SK-N-SH treated with all-trans-retinoic acid at 6 μM for 48 hours (cell line): ENCODE results near the gene PPT2.
A peak's percentile ranks its signal among the peaks of the same experiment; 100 is the strongest.

Source experiments
- ATAC-seq: fragments of 200-7000 bp; cut with Tn5 transposase; 3 replicates; pipeline ENCODE4 v1.9.1; 2020; ENCODE audit warnings: mild to moderate bottlenecking, moderate library complexity
- ARNTL ChIP-seq: fragments of 450-650 bp; formaldehyde crosslinking; IDR thresholded peaks from 2 replicates; pipeline ENCODE4 v1.5.0; 2020; ENCODE audit warnings: low read depth, mild to moderate bottlenecking, moderate library complexity, borderline replicate concordance
- CSDC2 ChIP-seq: fragments of 250-450 bp; sonication (Bioruptor Pico); IDR thresholded peaks from 2 replicates; pipeline ENCODE4 v1.5.0; 2020; ENCODE audit warnings: mild to moderate bottlenecking, moderate library complexity
- ESRRG ChIP-seq: fragments of 250-450 bp; sonication (Bioruptor Pico); IDR thresholded peaks from 2 replicates; pipeline ENCODE4 v1.6.1; 2021; ENCODE audit warnings: mild to moderate bottlenecking
- GLIS3 ChIP-seq: fragments of 250-450 bp; sonication (Bioruptor Pico); IDR thresholded peaks from 2 replicates; pipeline ENCODE4 v1.5.0; 2020; ENCODE audit warnings: mild to moderate bottlenecking, moderate library complexity
- OSR1 ChIP-seq: fragments of 250-450 bp; sonication (Bioruptor Pico); IDR thresholded peaks from 2 replicates; pipeline ENCODE4 v1.8.0; 2022; ENCODE audit warnings: moderate library complexity, mild to moderate bottlenecking, inconsistent platforms
- PPARA ChIP-seq: fragments of 250-450 bp; sonication (Bioruptor Pico); IDR thresholded peaks from 2 replicates; pipeline ENCODE4 v1.5.0; 2020; ENCODE audit warnings: mild to moderate bottlenecking, borderline replicate concordance
- RARB ChIP-seq: fragments of 250-450 bp; sonication (Bioruptor Pico); IDR thresholded peaks from 2 replicates; pipeline ENCODE4 v1.8.0; 2021; ENCODE audit warnings: mild to moderate bottlenecking, moderate library complexity
- SNAI2 ChIP-seq: fragments of 250-450 bp; sonication (Bioruptor Pico); IDR thresholded peaks from 2 replicates; pipeline ENCODE4 v1.5.0; 2020; ENCODE audit warnings: mild to moderate bottlenecking, moderate library complexity
- TCF4 ChIP-seq: fragments of 250-450 bp; sonication (Bioruptor Pico); IDR thresholded peaks from 2 replicates; pipeline ENCODE4 v1.8.0; 2021; ENCODE audit warnings: mild to moderate bottlenecking, moderate library complexity, borderline replicate concordance
- TOX ChIP-seq: fragments of 250-450 bp; sonication (Bioruptor Pico); IDR thresholded peaks from 2 replicates; pipeline ENCODE4 v1.8.0; 2021; ENCODE audit warnings: mild to moderate bottlenecking, moderate library complexity, borderline replicate concordance
- ZC3H10 ChIP-seq: fragments of 250-450 bp; sonication (Bioruptor Pico); IDR thresholded peaks from 2 replicates; pipeline ENCODE4 v1.5.1; 2021; ENCODE audit warnings: mild to moderate bottlenecking, moderate library complexity
- ZFP30 ChIP-seq: fragments of 450-650 bp; formaldehyde crosslinking; IDR thresholded peaks from 2 replicates; pipeline ENCODE4 v1.5.0; 2022; ENCODE audit warnings: mild to moderate bottlenecking, moderate library complexity
- ZNF565 ChIP-seq: fragments of 450-650 bp; formaldehyde crosslinking; conservative IDR thresholded peaks from 2 replicates; pipeline ENCODE4 v1.5.0; 2020; ENCODE audit warnings: low read depth, mild to moderate bottlenecking, moderate library complexity
- ZNF70 ChIP-seq: fragments of 450-650 bp; formaldehyde crosslinking; IDR thresholded peaks from 2 replicates; pipeline ENCODE4 v1.5.0; 2020; ENCODE audit warnings: mild to moderate bottlenecking, moderate library complexity
- ZNF8 ChIP-seq: fragments of 450-650 bp; formaldehyde crosslinking; IDR thresholded peaks from 2 replicates; pipeline ENCODE4 v1.5.0; 2020; ENCODE audit warnings: mild to moderate bottlenecking, moderate library complexity
- TF ChIP-seq, protein P1 (sequence below): fragments of 250-450 bp; sonication (Bioruptor Pico); IDR thresholded peaks from 2 replicates; pipeline ENCODE4 v1.5.1; 2021; ENCODE audit warnings: mild to moderate bottlenecking, moderate library complexity
- TF ChIP-seq, protein P2 (sequence below): fragments of 250-450 bp; sonication (Bioruptor Pico); IDR thresholded peaks from 2 replicates; pipeline ENCODE4 v1.5.1; 2020; ENCODE audit warnings: low read depth, mild to moderate bottlenecking, moderate library complexity
- TF ChIP-seq, protein P3 (sequence below): fragments of 250-450 bp; sonication (Bioruptor Pico); IDR thresholded peaks from 2 replicates; pipeline ENCODE4 v1.5.0; 2020; ENCODE audit warnings: mild to moderate bottlenecking, moderate library complexity
- TF ChIP-seq, protein P4 (sequence below): fragments of 250-450 bp; sonication (Bioruptor Pico); IDR thresholded peaks from 2 replicates; pipeline ENCODE4 v1.8.0; 2021; ENCODE audit warnings: low read depth, mild to moderate bottlenecking, moderate library complexity, borderline replicate concordance

Gene PPT2, protein sequence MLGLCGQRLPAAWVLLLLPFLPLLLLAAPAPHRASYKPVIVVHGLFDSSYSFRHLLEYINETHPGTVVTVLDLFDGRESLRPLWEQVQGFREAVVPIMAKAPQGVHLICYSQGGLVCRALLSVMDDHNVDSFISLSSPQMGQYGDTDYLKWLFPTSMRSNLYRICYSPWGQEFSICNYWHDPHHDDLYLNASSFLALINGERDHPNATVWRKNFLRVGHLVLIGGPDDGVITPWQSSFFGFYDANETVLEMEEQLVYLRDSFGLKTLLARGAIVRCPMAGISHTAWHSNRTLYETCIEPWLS

DNA sequence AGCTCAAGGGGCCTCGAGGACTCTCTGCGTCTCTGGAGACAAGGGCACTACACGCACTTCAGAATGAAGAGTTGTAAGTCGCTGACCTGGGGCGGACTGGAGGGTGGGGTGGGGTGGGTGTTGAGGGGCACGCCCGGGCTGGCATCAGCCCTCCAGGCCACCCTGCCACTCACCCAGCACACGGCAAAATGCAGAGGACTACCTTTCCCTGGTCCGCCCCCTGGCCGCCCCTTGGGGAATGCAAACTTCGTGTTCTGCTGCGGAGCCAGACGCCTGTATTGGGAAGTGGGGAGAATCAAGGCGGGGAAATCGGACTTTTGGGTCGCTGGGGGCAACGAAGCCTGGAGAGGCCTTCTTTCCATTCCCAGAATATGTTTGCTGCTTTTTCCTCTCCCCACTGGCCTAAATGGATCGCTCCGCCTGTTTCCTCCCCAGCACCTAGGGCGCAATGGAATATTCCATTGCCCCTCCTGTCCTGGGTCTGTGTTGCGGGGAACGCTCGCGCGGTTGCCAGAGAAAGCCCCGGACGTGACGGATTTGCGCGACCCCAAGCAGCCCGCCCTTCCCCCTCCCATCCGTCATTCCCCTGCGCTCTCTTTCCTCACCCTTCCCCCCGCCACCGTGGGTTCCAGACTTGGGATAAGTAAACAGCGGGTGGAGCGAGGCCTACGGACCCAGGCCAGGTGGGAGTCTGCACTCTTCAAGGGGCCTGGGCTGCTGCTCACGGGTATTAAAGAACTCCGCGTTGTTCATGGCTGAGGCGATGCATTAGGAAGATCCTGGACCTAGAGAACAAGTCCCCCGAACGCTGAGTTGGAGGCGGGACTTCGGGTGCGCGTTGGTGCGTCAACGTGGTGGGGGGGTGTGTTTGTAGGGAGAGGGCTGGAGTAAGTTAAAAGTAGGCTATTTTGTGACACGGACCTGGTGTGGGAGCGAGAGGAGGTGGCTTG, at the start of gene PPT2:
PPT2 (plus strand) TSS at position 578 of the 950 bp plus-strand sequence. CDS start 454 bp downstream, outside the sequence.
- peak; percentile 82 for ATAC-seq

DNA sequence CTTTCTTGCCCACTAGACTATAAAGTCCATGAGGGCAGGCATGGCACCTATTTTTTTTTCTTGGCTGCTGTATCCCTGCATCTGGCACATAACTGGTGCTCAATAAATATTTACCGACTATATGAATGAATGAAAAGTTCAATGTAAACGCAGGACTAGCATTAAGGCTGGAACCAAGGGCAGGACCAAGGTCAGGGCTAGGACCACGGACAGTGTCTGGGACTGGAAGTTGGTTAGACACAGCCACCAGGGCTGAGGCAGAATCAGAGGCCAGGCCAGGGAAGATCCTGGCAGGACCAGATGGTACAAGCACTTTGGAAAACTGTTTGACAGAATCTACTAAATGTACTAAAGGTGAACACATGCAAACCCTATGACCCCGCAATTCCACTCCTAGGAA, 48.5 kb upstream of the PPT2 start:
- no peak for TF ChIP-seq PPARA
- TF ChIP-seq, protein P1, sequence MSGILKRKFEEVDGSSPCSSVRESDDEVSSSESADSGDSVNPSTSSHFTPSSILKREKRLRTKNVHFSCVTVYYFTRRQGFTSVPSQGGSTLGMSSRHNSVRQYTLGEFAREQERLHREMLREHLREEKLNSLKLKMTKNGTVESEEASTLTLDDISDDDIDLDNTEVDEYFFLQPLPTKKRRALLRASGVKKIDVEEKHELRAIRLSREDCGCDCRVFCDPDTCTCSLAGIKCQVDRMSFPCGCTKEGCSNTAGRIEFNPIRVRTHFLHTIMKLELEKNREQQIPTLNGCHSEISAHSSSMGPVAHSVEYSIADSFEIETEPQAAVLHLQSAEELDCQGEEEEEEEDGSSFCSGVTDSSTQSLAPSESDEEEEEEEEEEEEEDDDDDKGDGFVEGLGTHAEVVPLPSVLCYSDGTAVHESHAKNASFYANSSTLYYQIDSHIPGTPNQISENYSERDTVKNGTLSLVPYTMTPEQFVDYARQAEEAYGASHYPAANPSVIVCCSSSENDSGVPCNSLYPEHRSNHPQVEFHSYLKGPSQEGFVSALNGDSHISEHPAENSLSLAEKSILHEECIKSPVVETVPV (CRISPR knock-in tag): no peak
- no peak for TF ChIP-seq TOX (CRISPR knock-in tag)
- TF ChIP-seq ZFP30 (CRISPR knock-in tag): no peak
- TF ChIP-seq CSDC2 (CRISPR knock-in tag): 0 out of 2 replicates have a peak, but pooled peaks have one; percentile 66
- peak; percentile 48 for ATAC-seq

More for the DNA sequence above, at the start of gene PPT2:
- TF ChIP-seq ZNF8 (CRISPR knock-in tag) (no peak), GLIS3 (CRISPR knock-in tag) (no peak), TCF4 (CRISPR knock-in tag) (no peak), RARB (CRISPR knock-in tag) (no peak), OSR1 (CRISPR knock-in tag) (no peak), ZNF70 (CRISPR knock-in tag) (no peak), ESRRG (CRISPR knock-in tag) (no peak), SNAI2 (CRISPR knock-in tag) (no peak), ZNF565 (CRISPR knock-in tag) (no peak)
- TF ChIP-seq, protein P2, sequence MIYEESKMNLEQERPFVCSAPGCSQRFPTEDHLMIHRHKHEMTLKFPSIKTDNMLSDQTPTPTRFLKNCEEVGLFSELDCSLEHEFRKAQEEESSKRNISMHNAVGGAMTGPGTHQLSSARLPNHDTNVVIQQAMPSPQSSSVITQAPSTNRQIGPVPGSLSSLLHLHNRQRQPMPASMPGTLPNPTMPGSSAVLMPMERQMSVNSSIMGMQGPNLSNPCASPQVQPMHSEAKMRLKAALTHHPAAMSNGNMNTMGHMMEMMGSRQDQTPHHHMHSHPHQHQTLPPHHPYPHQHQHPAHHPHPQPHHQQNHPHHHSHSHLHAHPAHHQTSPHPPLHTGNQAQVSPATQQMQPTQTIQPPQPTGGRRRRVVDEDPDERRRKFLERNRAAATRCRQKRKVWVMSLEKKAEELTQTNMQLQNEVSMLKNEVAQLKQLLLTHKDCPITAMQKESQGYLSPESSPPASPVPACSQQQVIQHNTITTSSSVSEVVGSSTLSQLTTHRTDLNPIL (CRISPR knock-in tag): no peak
- TF ChIP-seq, protein P3, sequence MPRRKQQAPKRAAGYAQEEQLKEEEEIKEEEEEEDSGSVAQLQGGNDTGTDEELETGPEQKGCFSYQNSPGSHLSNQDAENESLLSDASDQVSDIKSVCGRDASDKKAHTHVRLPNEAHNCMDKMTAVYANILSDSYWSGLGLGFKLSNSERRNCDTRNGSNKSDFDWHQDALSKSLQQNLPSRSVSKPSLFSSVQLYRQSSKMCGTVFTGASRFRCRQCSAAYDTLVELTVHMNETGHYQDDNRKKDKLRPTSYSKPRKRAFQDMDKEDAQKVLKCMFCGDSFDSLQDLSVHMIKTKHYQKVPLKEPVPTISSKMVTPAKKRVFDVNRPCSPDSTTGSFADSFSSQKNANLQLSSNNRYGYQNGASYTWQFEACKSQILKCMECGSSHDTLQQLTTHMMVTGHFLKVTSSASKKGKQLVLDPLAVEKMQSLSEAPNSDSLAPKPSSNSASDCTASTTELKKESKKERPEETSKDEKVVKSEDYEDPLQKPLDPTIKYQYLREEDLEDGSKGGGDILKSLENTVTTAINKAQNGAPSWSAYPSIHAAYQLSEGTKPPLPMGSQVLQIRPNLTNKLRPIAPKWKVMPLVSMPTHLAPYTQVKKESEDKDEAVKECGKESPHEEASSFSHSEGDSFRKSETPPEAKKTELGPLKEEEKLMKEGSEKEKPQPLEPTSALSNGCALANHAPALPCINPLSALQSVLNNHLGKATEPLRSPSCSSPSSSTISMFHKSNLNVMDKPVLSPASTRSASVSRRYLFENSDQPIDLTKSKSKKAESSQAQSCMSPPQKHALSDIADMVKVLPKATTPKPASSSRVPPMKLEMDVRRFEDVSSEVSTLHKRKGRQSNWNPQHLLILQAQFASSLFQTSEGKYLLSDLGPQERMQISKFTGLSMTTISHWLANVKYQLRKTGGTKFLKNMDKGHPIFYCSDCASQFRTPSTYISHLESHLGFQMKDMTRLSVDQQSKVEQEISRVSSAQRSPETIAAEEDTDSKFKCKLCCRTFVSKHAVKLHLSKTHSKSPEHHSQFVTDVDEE (CRISPR knock-in tag): no peak
- TF ChIP-seq, protein P4, sequence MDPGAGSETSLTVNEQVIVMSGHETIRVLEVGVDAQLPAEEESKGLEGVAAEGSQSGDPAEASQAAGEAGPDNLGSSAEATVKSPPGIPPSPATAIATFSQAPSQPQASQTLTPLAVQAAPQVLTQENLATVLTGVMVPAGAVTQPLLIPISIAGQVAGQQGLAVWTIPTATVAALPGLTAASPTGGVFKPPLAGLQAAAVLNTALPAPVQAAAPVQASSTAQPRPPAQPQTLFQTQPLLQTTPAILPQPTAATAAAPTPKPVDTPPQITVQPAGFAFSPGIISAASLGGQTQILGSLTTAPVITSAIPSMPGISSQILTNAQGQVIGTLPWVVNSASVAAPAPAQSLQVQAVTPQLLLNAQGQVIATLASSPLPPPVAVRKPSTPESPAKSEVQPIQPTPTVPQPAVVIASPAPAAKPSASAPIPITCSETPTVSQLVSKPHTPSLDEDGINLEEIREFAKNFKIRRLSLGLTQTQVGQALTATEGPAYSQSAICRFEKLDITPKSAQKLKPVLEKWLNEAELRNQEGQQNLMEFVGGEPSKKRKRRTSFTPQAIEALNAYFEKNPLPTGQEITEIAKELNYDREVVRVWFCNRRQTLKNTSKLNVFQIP (CRISPR knock-in tag): no peak
- TF ChIP-seq, protein P1 (CRISPR knock-in tag): no peak

DNA sequence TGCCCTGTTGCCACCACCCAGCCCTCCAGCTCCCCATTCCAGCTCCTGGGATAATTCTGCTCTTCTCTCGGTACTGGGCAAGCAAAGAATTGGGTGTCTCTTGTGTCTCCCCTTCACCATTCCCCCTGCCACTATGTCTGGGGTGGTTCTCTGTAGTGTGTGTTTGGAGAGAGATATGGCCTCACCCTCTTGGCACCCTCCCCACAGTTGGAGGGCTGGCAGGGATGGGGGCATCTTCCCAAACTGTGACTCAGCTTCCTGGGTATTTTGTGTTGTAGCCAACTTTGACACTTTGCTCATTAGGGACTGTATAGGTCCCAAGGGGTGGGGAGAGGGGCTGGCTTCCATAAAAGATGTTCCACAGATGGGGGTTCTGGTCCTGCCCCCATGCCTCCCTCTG, 46.5 kb upstream of the PPT2 start:
- no peak for ATAC-seq
- TF ChIP-seq, protein P2 (CRISPR knock-in tag): no peak
- TF ChIP-seq ZNF8 (CRISPR knock-in tag): no peak
- TF ChIP-seq PPARA: no peak
- no peak for TF ChIP-seq ARNTL (CRISPR knock-in tag)
- no peak for TF ChIP-seq GLIS3 (CRISPR knock-in tag)
- TF ChIP-seq, protein P1 (CRISPR knock-in tag): no peak
- TF ChIP-seq OSR1 (CRISPR knock-in tag): no peak
- no peak for TF ChIP-seq ZNF565 (CRISPR knock-in tag)
- TF ChIP-seq, protein P3 (CRISPR knock-in tag): no peak
- no peak for TF ChIP-seq ZC3H10
- TF ChIP-seq RARB (CRISPR knock-in tag): no peak
- no peak for TF ChIP-seq ZFP30 (CRISPR knock-in tag)
